ENCODE results near the gene PPP1R2. TPM values are rescaled to one million over a fixed set of nuclear protein-coding genes. Genes with fewer than 3 reads are reported as not detected.

PPP1R2 gene
- total RNA-seq, 2 donors from 2014 or later: 55.6 to 69.0 TPM

GRCh38 chr3:195571361-195571760 is 28.2 kb upstream of the PPP1R2 start:
- no peak for DNase-seq (ENCODE audit: low spot score)
- ATAC-seq (ENCODE audit: insufficient number of reproducible peaks, low FRiP score, low read depth): no peak

GRCh38 chr3:195570912-195571311 is 27.8 kb upstream of the PPP1R2 start:
- Histone ChIP-seq H3K27ac (no peak overlapping the region), H3K27me3 (replicated peaks; ENCODE audit: insufficient read depth) (no peaks in the 10 kb centered on the region), H3K9me3 (no peaks in the 10 kb centered on the region), H3K4me3 (no peak overlapping the region), H3K36me3 (no peaks in the 10 kb centered on the region), H3K4me1 (ENCODE audit: control insufficient read depth in 1 of 2, low read depth in 2 of 2) (no peaks in the 10 kb centered on the region)
- ATAC-seq (ENCODE audit: insufficient number of reproducible peaks, low FRiP score, low read depth) (no peak), DNase-seq (ENCODE audit: low spot score) (no peak)
- no peak for TF ChIP-seq CTCF (IDR thresholded peaks at IDR 0.05)

More at GRCh38 chr3:195571361-195571760, 28.2 kb upstream of the PPP1R2 start:
- H3K27me3 ChIP-seq (replicated peaks; ENCODE audit: insufficient read depth): no peaks in the 10 kb centered on the region
- H3K4me1 ChIP-seq (ENCODE audit: control insufficient read depth in 1 of 2, low read depth in 2 of 2): no peaks in the 10 kb centered on the region
- TF ChIP-seq CTCF (IDR thresholded peaks at IDR 0.05): no peak
- no peaks in the 10 kb centered on the region for H3K36me3 ChIP-seq
- H3K27ac ChIP-seq: no peak overlapping the region
- H3K9me3 ChIP-seq: no peaks in the 10 kb centered on the region
- no peak overlapping the region for H3K4me3 ChIP-seq

GRCh38 chr3:195570344-195570743 is 27.2 kb upstream of the PPP1R2 start:
- Histone ChIP-seq H3K9me3 (no peaks in the 10 kb centered on the region), H3K27me3 (replicated peaks; ENCODE audit: insufficient read depth) (no peaks in the 10 kb centered on the region), H3K27ac (no peak overlapping the region), H3K4me3 (no peak overlapping the region), H3K36me3 (no peaks in the 10 kb centered on the region), H3K4me1 (ENCODE audit: control insufficient read depth in 1 of 2, low read depth in 2 of 2) (no peaks in the 10 kb centered on the region)
- TF ChIP-seq CTCF (IDR thresholded peaks at IDR 0.05): no peak
- ATAC-seq (ENCODE audit: insufficient number of reproducible peaks, low FRiP score, low read depth): no peak
- DNase-seq (ENCODE audit: low spot score): no peak

- DNase-seq (ENCODE audit: low spot score) (no peak), ATAC-seq (ENCODE audit: insufficient number of reproducible peaks, low FRiP score, low read depth) (no peak)
- H3K9me3 ChIP-seq: no peaks in the 10 kb centered on the region
- no peaks in the 10 kb centered on the region for H3K27me3 ChIP-seq (replicated peaks; ENCODE audit: insufficient read depth)
- no peak for TF ChIP-seq CTCF (IDR thresholded peaks at IDR 0.05)
- H3K36me3 ChIP-seq: no peaks in the 10 kb centered on the region
- H3K4me1 ChIP-seq (ENCODE audit: control insufficient read depth in 1 of 2, low read depth in 2 of 2): no peaks in the 10 kb centered on the region
- H3K27ac ChIP-seq: no peak overlapping the region
- no peak overlapping the region for H3K4me3 ChIP-seq
These were observed 25.5 kb upstream of the PPP1R2 start for GRCh38 chr3:195568630-195569029.

- Histone ChIP-seq H3K9me3 (no peaks in the 10 kb centered on the region), H3K4me1 (ENCODE audit: control insufficient read depth in 1 of 2, low read depth in 2 of 2) (no peaks in the 10 kb centered on the region), H3K36me3 (no peaks in the 10 kb centered on the region), H3K27me3 (replicated peaks; ENCODE audit: insufficient read depth) (no peaks in the 10 kb centered on the region), H3K4me3 (no peak overlapping the region), H3K27ac (no peak overlapping the region)
- TF ChIP-seq CTCF (IDR thresholded peaks at IDR 0.05): no peak
- DNase-seq (ENCODE audit: low spot score) (no peak), ATAC-seq (ENCODE audit: insufficient number of reproducible peaks, low FRiP score, low read depth) (no peak)
These were observed 23.7 kb upstream of the PPP1R2 start for GRCh38 chr3:195566797-195567196.

Measured in thoracic aorta (tissue), 2 donors.